HCT116 (cell line): ENCODE results near the gene TBC1D32. TPM values are rescaled to one million over a fixed set of nuclear protein-coding genes. Genes with fewer than 3 reads are reported as not detected.
"Not testable (repeated sequence)": the region's sequence is repeated elsewhere in the genome, so short reads cannot be mapped to it uniquely, and the experiment has no call there.

Experiments
- ATAC-seq: fragments of 200-7000 bp; cut with Tn5 transposase; 2 replicates; pipeline ENCODE4 v1.9.1; 2020; ENCODE audit warnings: mild to moderate bottlenecking, moderate library complexity
- BruUV-seq: library from RNA; stranded (reverse); fragments of 400-500 nt; replicated peaks from 2 replicates; lab custom pipeline; 2021; lab: Mats Ljungman, UMichigan
- CTCF ChIA-PET: fragments of 300-600 bp; sonication (Branson Sonifier 250); formaldehyde crosslinking; loops from one replicate; lab custom pipeline; 2021; ENCODE audit warnings: antibody characterized with exemption; lab: Charles Lee
- POLR2A ChIA-PET: fragments of 300-600, 350-600 bp; sonication (Branson Sonifier 250); formaldehyde crosslinking; loops from one replicate; lab custom pipeline; 2021; ENCODE audit warnings: antibody characterized with exemption; lab: Charles Lee
- RAD21 ChIA-PET, 2 experiments: fragments of 300-600 bp; sonication (Branson Sonifier 250); formaldehyde crosslinking; loops; one replicate each; lab custom pipeline; 2023; ENCODE audit warnings: low total read pairs in 2 of 2; ENCODE audit not compliant: uncharacterized antibody in 2 of 2, unreplicated experiment in 2 of 2, low non-redundant PET in 1 of 2; lab: Charles Lee
- DNase-seq: peaks from one replicate; pipeline ENCODE4 v3.0.0-alpha.2; 2010; ENCODE audit warnings: low read depth, low spot score
- H2AFZ ChIP-seq: fragments of 200-600 bp; shearing (Covaris generic), sonication (generic); 2 replicates; pipeline ENCODE4 v1.6.1; 2017; ENCODE audit warnings: low read depth, mixed run types, mixed read lengths, antibody characterized with exemption, low read length; ENCODE audit not compliant: poor library complexity, severe bottlenecking
- H3K27ac ChIP-seq: 2 replicates; pipeline ENCODE4 v1.5.1; 2012; ENCODE audit warnings: low read depth, low read length
- H3K27me3 ChIP-seq: fragments of 200-600 bp; sonication (generic); 2 replicates; pipeline ENCODE4 v1.6.1; 2016; ENCODE audit warnings: mixed run types, low read length, mixed read lengths; ENCODE audit not compliant: insufficient read depth
- H3K36me3 ChIP-seq, 2 experiments: fragments of 200-500 bp in 1 of 2; fragments of 200-600 bp in 1 of 2; sonication (Bioruptor generic) in 1 of 2; sonication (generic) in 1 of 2; 2 replicates each; pipeline versions ENCODE4 v1.5.1 to v1.6.1; 2014 to 2016; ENCODE audit warnings: low read length in 2 of 2, inconsistent platforms in 1 of 2, mixed read lengths in 1 of 2, mixed run types in 1 of 2; ENCODE audit not compliant: insufficient read depth in 2 of 2, control insufficient read depth in 1 of 2
- H3K4me1 ChIP-seq, 2 experiments: fragments of 200-600 bp in 1 of 2; sonication (generic) in 1 of 2; 2 replicates each; pipeline versions ENCODE4 v1.5.1 to v1.6.1; 2012 to 2017; ENCODE audit warnings: low read length in 2 of 2, inconsistent platforms in 1 of 2, mild to moderate bottlenecking in 1 of 2, mixed read lengths in 1 of 2, mixed run types in 1 of 2, moderate library complexity in 1 of 2; ENCODE audit not compliant: insufficient read depth in 2 of 2, control insufficient read depth in 1 of 2
- H3K4me2 ChIP-seq: fragments of 200-600 bp; sonication (generic); 2 replicates; pipeline ENCODE4 v1.6.1; 2017; ENCODE audit warnings: mixed run types, low read length, mixed read lengths
- H3K4me3 ChIP-seq, 2 experiments: fragments of 200-600 bp in 1 of 2; sonication (generic) in 1 of 2; replicated peaks in 1 of 2; 2 replicates each; pipeline ENCODE4 v1.5.1; 2011 to 2016; ENCODE audit warnings: low read length in 2 of 2, control low read depth in 1 of 2, low read depth in 1 of 2, mild to moderate bottlenecking in 1 of 2, mixed read lengths in 1 of 2, mixed run types in 1 of 2
- H3K79me2 ChIP-seq: fragments of 200-600 bp; sonication (generic); 2 replicates; pipeline ENCODE4 v1.6.1; 2017; ENCODE audit warnings: mild to moderate bottlenecking, mixed run types, low read length, moderate library complexity, mixed read lengths; ENCODE audit not compliant: insufficient read depth
- H3K9ac ChIP-seq: fragments of 200-600 bp; sonication (generic); 2 replicates; pipeline ENCODE4 v1.6.1; 2016; ENCODE audit warnings: low read length, mixed read lengths
- H3K9me2 ChIP-seq: fragments of 200-600 bp; sonication (generic), shearing (Covaris generic); 2 replicates; pipeline ENCODE4 v1.6.1; 2017; ENCODE audit warnings: mixed run types, mild to moderate bottlenecking, moderate library complexity; ENCODE audit not compliant: insufficient read depth
- H3K9me3 ChIP-seq, 2 experiments: fragments of 200-500 bp in 1 of 2; fragments of 200-600 bp in 1 of 2; sonication (Bioruptor generic) in 1 of 2; sonication (generic) in 1 of 2; 2 replicates each; pipeline ENCODE4 v1.6.1; 2014 to 2017; ENCODE audit warnings: low read length in 2 of 2, mixed read lengths in 2 of 2, inconsistent platforms in 1 of 2, low read depth in 1 of 2, mild to moderate bottlenecking in 1 of 2, mixed run types in 1 of 2, moderate library complexity in 1 of 2; ENCODE audit not compliant: control insufficient read depth in 1 of 2, insufficient read depth in 1 of 2
- H4K20me1 ChIP-seq: fragments of 200-600 bp; sonication (generic), shearing (Covaris generic); 2 replicates; pipeline ENCODE4 v1.6.1; 2017; ENCODE audit warnings: mixed run types, mild to moderate bottlenecking, moderate library complexity; ENCODE audit not compliant: insufficient read depth
- ELF1 ChIP-seq: IDR thresholded peaks from 2 replicates; pipeline ENCODE4 v1.6.1; 2012; ENCODE audit warnings: low read depth, borderline replicate concordance
- MAX ChIP-seq: IDR thresholded peaks from 2 replicates; pipeline ENCODE4 v1.6.1; 2012
- POLR2AphosphoS5 ChIP-seq: IDR thresholded peaks from 2 replicates; pipeline ENCODE4 v1.6.1; 2011; ENCODE audit warnings: mild to moderate bottlenecking, low read depth, low read length, moderate library complexity
- SRF ChIP-seq: IDR thresholded peaks from 2 replicates; pipeline ENCODE4 v1.6.1; 2012; ENCODE audit warnings: low read depth
- ZBTB33 ChIP-seq: IDR thresholded peaks from 2 replicates; pipeline ENCODE4 v1.6.1; 2011; ENCODE audit warnings: mild to moderate bottlenecking, low read length, moderate library complexity; ENCODE audit not compliant: insufficient replicate concordance; ENCODE audit errors: extremely low read depth
- intact Hi-C: fragments of 100-400 bp; cut with micrococcal nuclease; formaldehyde crosslinking; loops from 2 replicates; pipeline ENCODE4 v1.10.0; 2022
- total RNA-seq: library from RNA; stranded (reverse); gene quantifications from one replicate; pipeline ENCODE4 v1.2.1, GENCODE V29; 2021; ENCODE audit not compliant: unreplicated experiment

Gene TBC1D32
- total RNA-seq, 1 experiment from 2014 or later: 13.8 TPM

GRCh38 chr6:121335087-121336008 lies 1.1 kb upstream of the TBC1D32 start:
- Histone ChIP-seq H4K20me1 (no peaks in the 10 kb centered on the region), H2AFZ (peak overlapping the region; percentile 81)
- POLR2A ChIA-PET: interaction anchor here (0.6 to 1.0 kb wide), 2 partner anchors 16 to 403 kb away, joined by 3 read pairs; no protein-coding TSS in a partner anchor
- TF ChIP-seq ZBTB33: no peak
- no peak for TF ChIP-seq SRF
- TF ChIP-seq MAX: no peak
- TF ChIP-seq POLR2AphosphoS5: no peak
- no peak for TF ChIP-seq ELF1
- TF ChIP-seq, all 23 proteins: peak for 0
- ChIA-PET RAD21 (no interaction called here), CTCF (interaction anchor here (1.0 kb wide), 1 partner anchor 21 kb away, joined by 3 read pairs; no protein-coding TSS in a partner anchor)
- peak overlapping the region; percentile 59 to 77 for H3K4me3 ChIP-seq
- H3K9me3 ChIP-seq: no peaks in the 10 kb centered on the region
- no peaks in the 10 kb centered on the region for H3K27me3 ChIP-seq
- DNase-seq (no peak), ATAC-seq (no peak)
- peak overlapping the region; percentile 97 for H3K4me2 ChIP-seq
- peaks cover 10% of the 10 kb centered on the region; the same call in 1 of the 2 replicates for H3K79me2 ChIP-seq
- intact Hi-C loops: no loop called here
- no peaks in the 10 kb centered on the region for H3K9me2 ChIP-seq
- peaks cover 0 to 21% of the 10 kb centered on the region in 2 experiments; a peak in 1 of 4 replicates for H3K4me1 ChIP-seq
- H3K9ac ChIP-seq: peak overlapping the region; percentile 71
- H3K27ac ChIP-seq: peak overlapping the region; percentile 38; the same call in 1 of the 2 replicates
- H3K36me3 ChIP-seq: no peaks in the 10 kb centered on the region
- no TSS peak for BruUV-seq

DNA sequence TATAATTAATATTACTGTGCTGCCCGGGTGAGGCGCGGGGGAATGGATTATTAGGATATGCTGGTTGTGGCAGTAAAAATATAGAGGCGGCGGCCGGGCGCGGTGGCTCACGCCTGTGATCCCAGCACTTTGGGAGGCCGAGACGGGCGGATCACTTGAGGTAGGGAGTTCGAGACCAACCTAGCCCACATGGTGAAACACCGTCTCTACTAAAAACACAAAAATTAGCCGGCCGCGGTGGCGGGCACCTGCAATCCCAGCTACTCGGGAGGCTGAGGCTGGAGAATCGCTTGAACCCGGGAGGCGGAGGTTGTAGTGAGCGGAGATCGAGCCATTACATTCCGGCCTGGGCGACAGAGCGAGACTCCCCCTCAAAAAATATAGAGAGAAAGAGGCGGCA lies 586 bp downstream of the TBC1D32 start:
- H3K27ac ChIP-seq, CTCF ChIA-PET: not testable (repeated sequence)

More for the DNA sequence above, 586 bp downstream of the TBC1D32 start:
- H3K9me2 ChIP-seq, RAD21 ChIA-PET, H3K27me3 ChIP-seq, ATAC-seq, H2AFZ ChIP-seq, H4K20me1 ChIP-seq, intact Hi-C loops, H3K9me3 ChIP-seq, H3K36me3 ChIP-seq, POLR2A ChIA-PET, DNase-seq: not testable (repeated sequence)
- Histone ChIP-seq H3K9ac (peak overlapping the region; percentile 71), H3K79me2 (peaks cover 10% of the 10 kb centered on the region; the same call in 1 of the 2 replicates), H3K4me1 (peaks cover 0 to 21% of the 10 kb centered on the region in 2 experiments; a peak in 1 of 4 replicates), H3K4me3 (peak overlapping the region; percentile 59 to 77), H3K4me2 (peak overlapping the region; percentile 97)
- BruUV-seq: TSS peak; percentile 67
